Common myeloid progenitor, CD34-positive (primary cell): ENCODE results near the gene ZNF503.

ENCODE experiments used
- CTCF ChIA-PET: fragments of 350-600 bp; sonication (Branson Sonifier 250); formaldehyde crosslinking; loops from one replicate; lab custom pipeline; 2021; ENCODE audit warnings: antibody characterized with exemption; lab: Charles Lee
- POLR2A ChIA-PET: fragments of 350-600 bp; sonication (Branson Sonifier 250); formaldehyde crosslinking; loops from one replicate; lab custom pipeline; 2021; ENCODE audit warnings: antibody characterized with exemption; lab: Charles Lee
- DNase-seq, 3 donors: peaks; one replicate each; pipeline versions ENCODE4 v3.0.0 to v3.0.0-alpha.2; 2013
- H3K27ac ChIP-seq, 2 experiments: 1 replicate in 1 of 2; 2 replicates in 1 of 2; pipeline ENCODE4 v1.7.0; 2013; ENCODE audit warnings: inconsistent platforms in 2 of 2, low read length in 2 of 2, mild to moderate bottlenecking in 2 of 2, low read depth in 1 of 2, moderate library complexity in 1 of 2; ENCODE audit not compliant: severe bottlenecking in 2 of 2, insufficient read depth in 1 of 2, poor library complexity in 1 of 2
- H3K27me3 ChIP-seq, 5 experiments: replicated peaks in 2 of 5; 1 replicate in 3 of 5; 2 replicates in 2 of 5; pipeline versions ENCODE4 v1.6.1 to v1.7.0; 2013; ENCODE audit warnings: low read length in 4 of 5, mild to moderate bottlenecking in 2 of 5, moderate library complexity in 2 of 5, inconsistent platforms in 1 of 5; ENCODE audit not compliant: insufficient read depth in 5 of 5, control insufficient read depth in 4 of 5
- H3K36me3 ChIP-seq, 4 experiments: 1 replicate in 2 of 4; 2 replicates in 2 of 4; pipeline versions ENCODE4 v1.6.1 to v1.7.0; 2013; ENCODE audit warnings: low read length in 3 of 4, control low read depth in 1 of 4, mild to moderate bottlenecking in 1 of 4; ENCODE audit not compliant: control insufficient read depth in 4 of 4, insufficient read depth in 4 of 4
- H3K4me1 ChIP-seq, 4 experiments: 1 replicate in 3 of 4; 2 replicates in 1 of 4; pipeline versions ENCODE4 v1.6.1 to v1.7.1; 2013; ENCODE audit warnings: low read length in 3 of 4, mild to moderate bottlenecking in 3 of 4, control low read depth in 1 of 4, inconsistent platforms in 1 of 4, moderate library complexity in 1 of 4; ENCODE audit not compliant: control insufficient read depth in 4 of 4, insufficient read depth in 4 of 4; ENCODE audit errors: control extremely low read depth in 1 of 4
- H3K4me3 ChIP-seq, 7 experiments: 1 replicate in 4 of 7; 2 replicates in 3 of 7; pipeline versions ENCODE4 v1.5.1 to v1.7.0; 2013; ENCODE audit warnings: mild to moderate bottlenecking in 7 of 7, low read length in 6 of 7, moderate library complexity in 6 of 7, inconsistent platforms in 2 of 7, low read depth in 2 of 7, control low read depth in 1 of 7; ENCODE audit not compliant: insufficient read depth in 4 of 7, control insufficient read depth in 1 of 7; ENCODE audit errors: extremely low read depth in 1 of 7
- H3K9me3 ChIP-seq, 5 experiments: 1 replicate in 4 of 5; 2 replicates in 1 of 5; pipeline versions ENCODE4 v1.6.1 to v1.7.1; 2013; ENCODE audit warnings: low read length in 4 of 5, mild to moderate bottlenecking in 2 of 5, inconsistent platforms in 1 of 5, low read depth in 1 of 5, moderate library complexity in 1 of 5; ENCODE audit not compliant: control insufficient read depth in 4 of 5, insufficient read depth in 2 of 5; ENCODE audit errors: control extremely low read depth in 1 of 5
- WGBS: methylation state at CpG from one replicate; pipeline ENCODE4 v1.1.5; 2013; ENCODE audit not compliant: insufficient coverage; 5-methylcytosine and 5-hydroxymethylcytosine counted together

Gene ZNF503

DNA sequence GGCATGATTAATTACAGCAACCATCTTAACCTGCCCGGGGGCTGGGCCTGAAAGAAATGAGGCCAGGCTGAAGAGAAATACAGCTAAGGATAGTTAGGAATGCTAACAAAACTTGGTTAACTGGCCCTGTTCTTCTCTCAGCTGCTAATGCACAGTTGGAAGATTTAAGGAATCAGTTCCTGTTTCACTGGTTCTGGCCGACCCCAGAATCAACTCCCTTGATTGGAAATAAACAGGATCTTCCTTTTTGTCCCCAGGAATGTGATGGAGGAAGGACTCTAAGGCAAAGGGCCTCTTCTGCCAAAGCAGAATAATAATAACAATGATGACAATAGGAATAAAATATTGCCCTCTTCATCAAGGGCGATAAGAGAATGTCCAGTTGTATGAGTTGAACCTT, 26.4 kb upstream of the ZNF503 start:
- WGBS, result 69% methylated on average over 2 of the region's 3 CpGs
- H3K4me1 ChIP-seq, result peaks cover 9 to 51% (median 36%) of the 10 kb centered on the region in 4 experiments
- H3K27me3 ChIP-seq, result no peaks in the 10 kb centered on the region
- no peaks in the 10 kb centered on the region for H3K36me3 ChIP-seq
- ChIA-PET POLR2A (no interaction called here), CTCF (interaction anchor here (0.9 kb wide), 1 partner anchor 283 kb away, joined by 3 read pairs; no protein-coding TSS in a partner anchor)
- DNase-seq, result no peak
- no peak overlapping the region for H3K27ac ChIP-seq
- H3K4me3 ChIP-seq, result no peak overlapping the region
- H3K9me3 ChIP-seq, result no peaks in the 10 kb centered on the region

DNA sequence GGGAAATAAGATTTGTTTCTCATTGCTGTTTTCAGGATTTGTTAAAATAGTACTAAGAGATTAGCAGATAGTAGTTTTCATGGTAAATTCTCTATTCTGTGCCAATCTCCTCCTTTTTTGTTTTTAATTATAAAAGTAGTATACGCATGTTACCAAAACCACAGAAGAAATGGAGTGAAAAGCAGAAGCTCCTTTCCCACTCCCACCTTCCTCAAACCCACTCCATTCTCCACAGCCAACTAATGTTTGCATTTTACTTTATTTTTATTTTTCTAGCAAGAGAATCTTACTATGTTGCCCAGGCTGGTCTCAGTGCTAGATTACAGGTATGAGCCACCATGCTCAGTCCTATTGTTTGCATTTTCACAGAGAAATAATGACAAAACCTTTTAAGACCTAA, 25.3 kb upstream of the ZNF503 start:
- no CpG with 5 or more reads among the region's 1 CpG for WGBS
- H3K4me1 ChIP-seq, result peaks cover 9 to 45% (median 26%) of the 10 kb centered on the region in 4 experiments
- peak in 1 of 3 donors; percentile 26 for DNase-seq

DNA sequence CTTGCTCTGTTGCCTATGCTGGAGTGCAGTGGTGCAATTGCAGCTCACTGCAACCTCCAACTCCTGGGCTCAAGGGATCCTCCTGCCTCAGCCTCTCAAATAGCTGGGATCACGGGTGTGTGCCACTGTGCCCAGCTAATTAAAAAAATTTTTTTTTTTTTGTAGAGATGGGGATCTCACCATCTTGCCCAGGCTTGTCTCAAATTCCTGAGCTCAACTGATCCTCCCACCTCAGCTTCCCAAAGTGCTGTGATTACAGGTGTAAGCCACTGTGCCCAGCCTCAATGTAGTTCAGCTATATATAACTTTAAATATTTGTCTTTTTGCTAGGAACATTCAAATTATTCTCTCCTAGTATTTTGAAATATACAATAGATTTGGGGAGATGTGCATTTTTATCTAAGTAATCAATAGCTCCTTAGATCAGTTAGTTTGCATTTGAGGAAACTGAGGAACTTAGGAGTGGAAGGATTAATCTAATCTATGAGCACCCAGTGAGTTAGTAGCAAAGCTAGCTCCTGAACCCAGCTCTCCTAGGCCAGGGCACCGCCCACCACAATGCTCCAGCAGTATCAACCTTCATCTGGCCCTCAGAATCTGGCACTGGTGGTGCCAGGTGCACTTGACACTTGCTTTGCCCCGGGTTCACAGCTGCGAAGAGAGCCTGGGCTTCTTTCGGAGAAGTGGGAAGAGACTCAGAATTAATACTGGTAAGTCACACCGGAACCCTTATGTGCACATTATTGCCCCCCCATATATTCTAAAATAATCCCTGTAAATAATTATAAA, 23.9 kb upstream of the ZNF503 start:
- Histone ChIP-seq H3K36me3 (no peaks in the 10 kb centered on the region), H3K4me3 (no peak overlapping the region), H3K27me3 (no peaks in the 10 kb centered on the region), H3K4me1 (peaks cover 7 to 34% (median 14%) of the 10 kb centered on the region in 4 experiments), H3K27ac (no peak overlapping the region), H3K9me3 (no peaks in the 10 kb centered on the region)
- CTCF ChIA-PET, result interaction anchor here (1.0 kb wide), 1 partner anchor 11 kb away, joined by 3 read pairs; no protein-coding TSS in a partner anchor
- DNase-seq, result no peak
- POLR2A ChIA-PET, result interaction anchor here (0.6 kb wide), 1 partner anchor 459 kb away, joined by 4 read pairs; no protein-coding TSS in a partner anchor
- whole genome bisulfite sequencing, result 97% methylated on average over 3 of the region's 6 CpGs

More for the DNA sequence above, 25.3 kb upstream of the ZNF503 start:
- ChIA-PET POLR2A (no interaction called here), CTCF (no interaction called here)
- no peak overlapping the region for H3K27ac ChIP-seq
- no peaks in the 10 kb centered on the region for H3K27me3 ChIP-seq
- no peaks in the 10 kb centered on the region for H3K9me3 ChIP-seq
- no peak overlapping the region for H3K4me3 ChIP-seq
- no peaks in the 10 kb centered on the region for H3K36me3 ChIP-seq

DNA sequence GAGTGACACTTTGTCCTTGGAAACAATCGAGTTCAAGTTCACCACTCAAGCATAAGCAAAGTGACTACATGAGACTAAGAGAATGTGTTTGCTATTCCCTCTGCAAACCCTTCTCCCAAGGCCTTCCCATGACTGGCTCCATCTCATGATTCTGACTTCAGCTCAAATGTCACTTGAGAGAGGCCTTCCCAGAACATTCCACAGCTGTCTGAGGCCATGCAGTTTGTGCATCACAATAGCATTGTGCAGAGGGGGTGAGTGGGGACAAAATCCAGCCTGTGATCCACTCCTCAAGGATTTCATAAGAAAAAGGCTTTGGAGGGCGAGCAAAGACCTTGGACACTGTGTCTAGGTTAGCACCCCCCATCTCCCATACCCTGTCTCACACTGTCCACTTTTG, 23.0 kb upstream of the ZNF503 start:
- H3K4me3 ChIP-seq, result no peak overlapping the region
- no peak overlapping the region for H3K27ac ChIP-seq
- no peak for DNase-seq
- peaks cover 2 to 25% (median 6%) of the 10 kb centered on the region in 4 experiments for H3K4me1 ChIP-seq
- 100% methylated on average over 1 of the region's 2 CpGs for WGBS
- ChIA-PET POLR2A (interaction anchor here (0.6 kb wide), 1 partner anchor 460 kb away, joined by 4 read pairs; no protein-coding TSS in a partner anchor), CTCF (interaction anchor here (1.0 to 1.5 kb wide), 2 partner anchors 12 to 29 kb away, joined by 3 read pairs; no protein-coding TSS in a partner anchor)
- no peaks in the 10 kb centered on the region for H3K27me3 ChIP-seq
- H3K36me3 ChIP-seq, result no peaks in the 10 kb centered on the region
- H3K9me3 ChIP-seq, result no peaks in the 10 kb centered on the region

DNA sequence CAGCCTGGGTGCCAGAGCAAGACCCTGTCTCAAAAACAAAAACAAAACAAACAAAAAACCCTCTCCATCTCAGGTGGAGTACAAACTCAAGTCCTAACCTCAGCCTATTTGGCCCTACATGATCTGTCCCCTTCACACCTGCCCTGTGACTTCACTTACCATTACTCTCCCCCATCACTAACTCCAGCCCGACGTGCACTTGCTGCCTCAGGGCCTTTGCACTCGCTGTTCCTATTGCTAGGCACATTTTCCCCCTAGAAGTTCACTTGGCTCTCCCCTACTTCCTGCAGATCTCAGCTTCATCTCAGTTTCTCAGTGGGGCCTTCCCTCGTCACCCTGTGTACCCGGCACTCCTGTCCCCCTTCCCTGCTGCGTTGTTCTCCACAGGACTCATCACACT, 21.3 kb upstream of the ZNF503 start:
- ChIA-PET POLR2A (no interaction called here), CTCF (interaction anchor here (0.9 kb wide), 1 partner anchor 11 kb away, joined by 3 read pairs; no protein-coding TSS in a partner anchor)
- Histone ChIP-seq H3K4me3 (no peak overlapping the region), H3K9me3 (no peaks in the 10 kb centered on the region), H3K36me3 (no peaks in the 10 kb centered on the region), H3K27me3 (peaks cover 0 to 3% (median 0%) of the 10 kb centered on the region in 5 experiments), H3K27ac (no peak overlapping the region), H3K4me1 (peaks cover 0 to 13% (median 0%) of the 10 kb centered on the region in 4 experiments)
- no peak for DNase-seq
- 98% methylated on average over 6 of the region's 6 CpGs for WGBS

DNA sequence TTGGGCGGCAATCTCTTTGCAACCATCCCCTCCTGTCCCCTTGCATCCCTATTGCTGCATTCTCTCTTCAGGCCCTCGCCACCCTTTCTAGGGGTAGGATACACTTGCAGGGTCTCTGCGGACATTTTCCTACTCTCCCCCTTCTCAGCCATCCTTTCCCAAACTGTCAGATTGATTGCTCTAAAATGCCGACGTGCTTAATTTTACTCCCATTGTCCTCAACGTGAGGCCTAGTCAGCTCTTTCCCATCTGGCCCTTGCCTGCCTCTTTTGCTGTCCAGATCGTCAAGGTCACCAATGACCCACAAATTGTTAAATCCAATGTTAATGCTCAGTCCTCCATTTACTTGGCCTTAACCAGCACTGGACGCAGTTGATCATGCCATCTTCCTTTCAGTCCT, 17.1 kb upstream of the ZNF503 start:
- H3K4me1 ChIP-seq, result no peaks in the 10 kb centered on the region
- POLR2A ChIA-PET, result no interaction called here

DNA sequence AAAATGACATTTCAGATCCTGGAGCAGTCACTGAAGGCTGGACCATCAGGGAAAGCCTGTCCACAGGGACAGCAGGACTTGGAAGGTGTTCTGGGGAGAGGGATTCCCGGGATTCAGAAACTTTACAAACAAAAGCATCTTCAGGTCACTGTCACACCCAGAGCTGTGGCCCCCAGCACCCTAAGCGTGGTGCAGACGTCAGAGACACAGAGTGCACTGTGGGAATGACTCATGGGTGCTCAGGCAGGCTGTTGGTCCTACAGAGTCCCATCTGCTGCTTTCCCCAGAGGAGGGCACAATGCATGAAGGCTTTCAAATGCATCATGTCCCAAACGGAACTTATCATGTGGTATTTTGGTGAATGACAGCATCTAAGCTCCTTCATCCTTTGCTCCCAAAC, 16.7 kb upstream of the ZNF503 start:
- CTCF ChIA-PET, result no interaction called here
- H3K27me3 ChIP-seq, result peaks cover 0 to 3% (median 0%) of the 10 kb centered on the region in 5 experiments
- H3K36me3 ChIP-seq, result no peaks in the 10 kb centered on the region
- H3K4me3 ChIP-seq, result no peak overlapping the region
- WGBS, result 97% methylated on average over 4 of the region's 4 CpGs
- H3K27ac ChIP-seq, result no peak overlapping the region
- POLR2A ChIA-PET, result no interaction called here
- DNase-seq, result no peak
- H3K9me3 ChIP-seq, result no peaks in the 10 kb centered on the region
- H3K4me1 ChIP-seq, result no peaks in the 10 kb centered on the region

More for the DNA sequence above, 17.1 kb upstream of the ZNF503 start:
- WGBS, result 97% methylated on average over 7 of the region's 8 CpGs
- H3K36me3 ChIP-seq, result no peaks in the 10 kb centered on the region
- H3K9me3 ChIP-seq, result no peaks in the 10 kb centered on the region
- H3K27ac ChIP-seq, result no peak overlapping the region
- CTCF ChIA-PET, result no interaction called here
- peaks cover 0 to 3% (median 0%) of the 10 kb centered on the region in 5 experiments for H3K27me3 ChIP-seq
- no peak overlapping the region for H3K4me3 ChIP-seq
- no peak for DNase-seq
